ENCODE data around the gene TFAP2B.

DNA sequence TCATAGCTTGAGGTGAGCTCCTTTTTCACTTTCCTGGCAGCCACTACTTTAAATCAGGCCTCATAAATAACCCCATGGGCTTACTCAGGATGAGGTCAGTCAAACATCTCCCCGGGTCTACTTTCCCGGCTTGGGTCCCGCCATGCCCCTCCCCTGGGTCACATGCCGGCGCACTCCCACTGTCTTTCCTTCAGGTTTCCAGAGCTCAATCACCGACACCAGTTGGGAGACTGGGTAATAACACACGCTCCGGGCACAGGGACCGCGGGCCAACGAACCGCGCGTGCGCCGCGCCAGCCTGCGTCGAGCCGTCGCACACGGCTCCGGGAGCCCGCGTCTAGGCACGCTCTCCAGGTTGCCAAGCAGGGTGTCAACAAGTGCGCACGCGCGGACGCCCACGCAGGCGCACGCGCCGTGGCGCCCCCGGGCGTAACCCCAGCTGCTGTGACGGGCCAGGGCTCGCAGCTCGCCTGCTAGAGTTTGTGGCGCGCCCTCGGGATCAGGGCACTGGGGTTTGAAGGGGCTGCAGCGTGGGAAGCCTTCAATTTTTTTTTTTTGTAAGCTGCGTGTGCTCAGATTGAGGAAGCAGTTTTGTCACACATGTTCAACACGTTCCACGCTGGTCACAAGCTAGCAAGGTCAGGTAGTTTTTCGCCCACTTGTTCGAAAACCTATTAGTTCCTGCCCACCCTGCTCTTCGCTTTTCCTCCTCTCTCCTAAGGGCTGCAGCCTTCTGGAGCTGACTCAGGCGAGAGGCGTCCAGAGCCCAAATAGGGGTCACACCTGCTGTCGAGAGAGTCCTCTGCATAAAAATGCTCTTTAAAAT lies 31.8 kb downstream of the TFAP2B start:
- TF ChIP-seq, protein P1, sequence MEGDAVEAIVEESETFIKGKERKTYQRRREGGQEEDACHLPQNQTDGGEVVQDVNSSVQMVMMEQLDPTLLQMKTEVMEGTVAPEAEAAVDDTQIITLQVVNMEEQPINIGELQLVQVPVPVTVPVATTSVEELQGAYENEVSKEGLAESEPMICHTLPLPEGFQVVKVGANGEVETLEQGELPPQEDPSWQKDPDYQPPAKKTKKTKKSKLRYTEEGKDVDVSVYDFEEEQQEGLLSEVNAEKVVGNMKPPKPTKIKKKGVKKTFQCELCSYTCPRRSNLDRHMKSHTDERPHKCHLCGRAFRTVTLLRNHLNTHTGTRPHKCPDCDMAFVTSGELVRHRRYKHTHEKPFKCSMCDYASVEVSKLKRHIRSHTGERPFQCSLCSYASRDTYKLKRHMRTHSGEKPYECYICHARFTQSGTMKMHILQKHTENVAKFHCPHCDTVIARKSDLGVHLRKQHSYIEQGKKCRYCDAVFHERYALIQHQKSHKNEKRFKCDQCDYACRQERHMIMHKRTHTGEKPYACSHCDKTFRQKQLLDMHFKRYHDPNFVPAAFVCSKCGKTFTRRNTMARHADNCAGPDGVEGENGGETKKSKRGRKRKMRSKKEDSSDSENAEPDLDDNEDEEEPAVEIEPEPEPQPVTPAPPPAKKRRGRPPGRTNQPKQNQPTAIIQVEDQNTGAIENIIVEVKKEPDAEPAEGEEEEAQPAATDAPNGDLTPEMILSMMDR (IDR thresholded peaks at IDR 0.05), result no peak
- TF ChIP-seq POLR2A (IDR thresholded peaks at IDR 0.05), result no peak

Measured in thyroid gland (tissue), 4 donors.